Measurements from ENCODE around the gene RGS3.
A peak's percentile ranks its signal among the peaks of the same experiment; 100 is the strongest.

GRCh38 chr9:113599646-113600022 lies 136.1 kb downstream of the RGS3 start:
- TF ChIP-seq CTCF (IDR thresholded peaks at IDR 0.05 in 8 of 11, conservative IDR thresholded peaks at IDR 0.05 in 3 of 11): no peak
- TF ChIP-seq POLR2A (IDR thresholded peaks at IDR 0.05): no peak
- TF ChIP-seq POLR2AphosphoS5 (IDR thresholded peaks at IDR 0.05): peak in 2 of 3 donors; percentile 7 to 39
